Posterior cingulate gyrus (tissue), 11 donors: ENCODE data around the gene ATP6V1F.

Experiments
- DNase-seq, 10 donors: peaks; one replicate each; pipeline versions ENCODE4 v3.0.0 to v3.0.0-alpha.2; 2020 to 2021; ENCODE audit warnings: mixed read lengths in 3 of 10
- intact Hi-C: fragments of 100-400 bp; cut with DNase I; formaldehyde crosslinking; loops from one replicate; pipeline ENCODE4 v1.15.1; 2023

The ATP6V1F gene

DNA sequence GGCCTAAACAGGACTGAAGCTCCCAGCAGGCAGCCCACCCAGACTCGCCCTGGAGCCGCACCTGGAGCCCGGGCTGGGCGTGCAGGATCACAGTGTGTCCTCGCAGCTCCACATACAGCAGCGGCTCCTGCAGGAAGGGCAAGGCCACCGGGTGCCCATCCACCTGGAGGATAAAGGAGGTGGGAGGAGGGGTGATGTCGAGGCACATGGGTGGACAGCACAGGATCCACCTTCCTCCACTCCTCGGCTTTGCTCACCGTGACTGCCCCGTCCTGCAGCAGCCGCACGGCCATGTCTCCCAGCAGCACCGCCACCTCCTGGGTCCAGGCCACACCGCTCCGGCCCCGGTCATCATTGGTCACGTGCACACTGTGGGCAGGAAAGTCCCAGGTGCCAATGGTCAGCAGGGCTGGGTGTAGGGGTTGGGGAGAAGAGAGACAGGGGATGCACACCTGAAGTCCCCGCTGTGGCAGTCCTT lies 16.8 kb downstream of the ATP6V1F start:
- DNase-seq = peak in 3 of 10 donors; percentile 72 to 82 (median 82)
- intact Hi-C loops = no loop called here

DNA sequence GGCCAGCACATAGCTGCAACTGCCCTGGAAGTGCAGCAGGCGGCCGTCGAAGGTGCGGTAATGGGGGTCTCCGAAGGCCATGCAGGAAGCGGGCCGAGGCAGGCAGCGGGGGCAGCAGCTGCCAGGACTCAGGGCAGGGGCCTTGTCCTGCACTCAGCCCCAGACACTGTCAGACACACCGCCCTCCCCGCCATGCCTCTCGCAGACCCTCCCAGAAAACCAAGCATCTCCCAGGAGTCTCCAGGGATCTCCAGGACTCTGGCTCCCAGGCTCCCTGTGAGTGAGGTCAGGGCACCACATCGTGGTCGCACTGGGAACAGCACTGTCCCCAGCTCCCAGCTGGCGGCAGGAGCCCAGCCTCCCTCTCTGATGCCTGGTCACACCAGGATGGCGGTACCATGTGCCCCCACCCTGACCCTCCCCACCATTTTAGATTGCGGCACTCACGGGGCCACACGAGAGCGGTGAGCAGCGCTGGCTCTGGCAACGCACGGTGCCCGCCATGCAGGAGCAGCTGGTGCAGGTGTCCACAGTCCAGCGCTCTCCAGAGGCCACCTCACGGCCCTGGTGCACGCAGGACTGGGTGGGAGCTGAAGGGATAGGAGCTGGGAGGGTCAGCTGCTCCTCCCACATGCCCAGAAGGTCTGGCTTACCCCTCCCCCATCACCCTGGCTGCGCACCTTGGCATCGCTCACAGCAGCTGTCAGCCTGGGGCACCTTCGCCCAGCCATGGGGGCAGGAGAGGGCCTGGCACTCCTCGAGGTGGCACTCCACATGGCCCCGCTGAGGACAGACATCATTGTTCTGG lies 17.5 kb downstream of the ATP6V1F start:
- intact Hi-C loops = loop anchor here (5.0 kb wide), 3 partner anchors 88 to 453 kb away; partner anchors contain the start of genes CCDC136 and METTL2B
- peak; percentile 55 to 97 (median 78) for DNase-seq

DNA sequence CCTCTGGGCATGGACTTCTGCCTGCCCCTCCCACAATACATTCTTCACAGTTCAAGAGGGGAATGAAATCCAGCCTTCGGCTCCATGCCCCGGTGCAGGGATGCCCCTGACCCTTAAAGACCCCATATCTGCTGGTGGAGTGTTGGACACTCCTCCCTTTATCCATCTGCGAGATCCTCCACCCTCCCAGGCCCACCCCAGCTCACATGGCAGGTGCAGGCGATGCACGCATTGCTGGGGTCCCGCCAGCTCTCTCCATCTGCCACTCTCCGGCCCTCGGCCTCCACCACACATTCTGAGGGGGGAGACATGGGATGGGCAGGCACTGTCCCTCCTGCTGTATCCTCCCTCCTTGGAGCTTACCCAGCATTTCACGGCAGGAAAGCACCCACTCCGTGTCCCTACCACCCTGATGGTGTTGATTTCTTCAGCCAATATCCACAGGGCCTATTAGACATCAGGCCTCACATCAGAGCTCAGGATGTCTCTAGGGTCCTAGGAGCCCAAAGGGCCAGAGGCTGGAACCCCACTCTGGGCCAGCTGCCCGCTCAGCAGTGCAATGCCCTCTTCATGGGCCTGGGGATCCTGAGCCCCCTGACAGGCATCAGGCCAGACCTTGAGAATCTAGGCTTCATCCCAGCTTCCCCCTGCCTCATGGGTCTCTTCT lies 18.3 kb downstream of the ATP6V1F start:
- DNase-seq = peak in 3 of 10 donors; percentile 29 to 74 (median 67)
- intact Hi-C loops = loop anchor here (5.0 kb wide), 3 partner anchors 89 to 454 kb away; partner anchors contain the start of genes CCDC136 and METTL2B

DNA sequence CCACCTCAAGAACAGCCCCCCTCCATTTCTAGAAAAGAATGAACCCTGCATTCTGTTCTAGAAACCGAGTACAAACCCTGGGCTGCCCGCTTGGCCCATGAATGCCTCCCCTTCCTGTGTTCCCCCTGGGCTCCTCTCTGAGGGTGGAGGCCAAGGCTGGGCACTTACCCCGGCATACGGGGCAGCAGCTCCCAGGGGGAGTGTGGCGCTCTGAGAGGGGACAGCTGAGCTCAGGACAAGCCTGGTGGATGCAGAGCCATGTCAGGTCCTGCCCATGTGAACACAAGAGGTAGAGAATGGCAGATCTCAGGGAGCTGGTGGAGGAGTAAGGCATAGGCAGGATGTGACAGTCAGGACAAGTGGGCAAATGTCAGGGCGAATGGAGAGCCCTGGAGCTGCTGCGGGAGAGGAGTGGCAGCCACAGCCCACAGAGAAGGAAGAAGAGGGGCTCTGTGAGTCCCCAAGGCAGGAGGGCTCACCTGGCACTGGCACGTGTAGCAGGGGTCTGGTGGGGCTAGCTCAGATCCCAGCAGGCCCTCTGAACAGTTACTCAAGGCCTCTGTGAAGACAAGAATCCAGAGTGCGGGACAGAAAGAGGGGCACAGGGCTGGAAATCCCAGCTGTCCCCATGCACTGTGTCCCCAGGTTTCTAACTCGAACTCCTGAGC lies 18.9 kb downstream of the ATP6V1F start:
- DNase-seq = peak in 3 of 10 donors; percentile 20 to 78 (median 35)
- intact Hi-C loops = loop anchor here (2.0 to 5.0 kb wide), 4 partner anchors 89 to 454 kb away; partner anchors contain the start of genes CCDC136 and METTL2B

DNA sequence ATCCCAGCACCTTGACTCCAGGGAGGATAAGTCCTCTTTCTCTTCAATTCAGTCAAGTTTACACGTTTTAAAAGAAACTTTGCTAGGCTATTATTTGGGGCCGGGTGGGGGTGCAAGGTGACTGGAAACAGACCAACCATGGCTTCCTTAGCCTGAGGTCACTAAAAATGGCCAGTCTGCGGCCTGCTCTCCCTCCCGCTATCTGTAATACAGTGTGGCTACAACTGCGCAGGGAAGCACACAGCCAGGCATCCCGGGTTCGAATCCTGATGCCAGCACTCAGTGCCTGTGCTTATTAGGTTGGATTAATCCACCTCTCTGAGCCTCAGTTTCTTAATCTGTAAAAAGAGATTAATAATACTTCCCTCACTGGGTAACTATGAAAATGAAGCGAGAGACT lies 19.5 kb downstream of the ATP6V1F start:
- intact Hi-C loops = loop anchor here (2.0 to 5.0 kb wide), 4 partner anchors 90 to 455 kb away; partner anchors contain the start of genes CCDC136 and METTL2B
- peak in 3 of 10 donors; percentile 41 to 55 (median 50) for DNase-seq

DNA sequence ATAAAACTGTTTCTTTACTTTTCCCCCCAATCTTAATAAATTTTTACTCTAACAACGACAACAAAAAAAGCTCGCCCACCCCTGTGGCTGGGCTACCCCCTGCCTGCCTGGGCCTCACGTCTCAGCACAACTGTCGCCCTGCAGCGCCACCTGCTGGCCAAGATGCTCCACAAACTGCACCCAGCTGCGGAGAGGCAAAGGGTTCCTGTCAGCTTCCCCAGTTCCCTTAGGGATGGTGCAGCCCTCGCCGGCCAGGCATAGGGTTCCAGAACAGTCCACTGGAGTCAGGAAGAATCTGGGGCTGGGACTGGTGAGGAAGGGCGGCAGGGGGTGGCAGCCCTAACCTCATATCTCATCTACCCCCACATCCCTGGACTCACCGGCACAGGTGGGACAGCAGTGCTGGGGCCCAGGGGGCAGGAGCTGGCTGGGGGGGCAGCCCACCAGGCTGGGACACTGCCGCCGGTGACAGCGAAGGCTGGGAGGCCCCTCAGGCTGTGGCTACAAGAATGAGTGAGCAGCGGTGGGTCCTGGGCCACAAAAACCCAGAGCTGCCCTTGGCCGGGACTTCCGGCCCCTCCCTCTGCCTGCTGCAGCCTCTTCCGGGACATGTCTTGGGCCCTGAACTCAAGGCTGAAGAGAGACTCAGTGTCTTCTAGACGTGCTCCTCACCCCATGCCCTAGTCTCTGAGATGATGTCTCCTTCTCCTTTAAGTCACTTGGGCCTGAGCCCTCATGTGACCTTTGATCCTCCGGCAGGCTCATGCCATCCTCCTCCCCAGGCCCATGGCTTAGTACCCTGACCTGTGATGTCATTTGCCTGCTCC lies 21.2 kb downstream of the ATP6V1F start:
- DNase-seq = peak; percentile 72 to 97 (median 86)
- intact Hi-C loops = loop anchor here (2.0 to 5.0 kb wide), 4 partner anchors 92 to 457 kb away; partner anchors contain the start of genes CCDC136 and METTL2B

DNA sequence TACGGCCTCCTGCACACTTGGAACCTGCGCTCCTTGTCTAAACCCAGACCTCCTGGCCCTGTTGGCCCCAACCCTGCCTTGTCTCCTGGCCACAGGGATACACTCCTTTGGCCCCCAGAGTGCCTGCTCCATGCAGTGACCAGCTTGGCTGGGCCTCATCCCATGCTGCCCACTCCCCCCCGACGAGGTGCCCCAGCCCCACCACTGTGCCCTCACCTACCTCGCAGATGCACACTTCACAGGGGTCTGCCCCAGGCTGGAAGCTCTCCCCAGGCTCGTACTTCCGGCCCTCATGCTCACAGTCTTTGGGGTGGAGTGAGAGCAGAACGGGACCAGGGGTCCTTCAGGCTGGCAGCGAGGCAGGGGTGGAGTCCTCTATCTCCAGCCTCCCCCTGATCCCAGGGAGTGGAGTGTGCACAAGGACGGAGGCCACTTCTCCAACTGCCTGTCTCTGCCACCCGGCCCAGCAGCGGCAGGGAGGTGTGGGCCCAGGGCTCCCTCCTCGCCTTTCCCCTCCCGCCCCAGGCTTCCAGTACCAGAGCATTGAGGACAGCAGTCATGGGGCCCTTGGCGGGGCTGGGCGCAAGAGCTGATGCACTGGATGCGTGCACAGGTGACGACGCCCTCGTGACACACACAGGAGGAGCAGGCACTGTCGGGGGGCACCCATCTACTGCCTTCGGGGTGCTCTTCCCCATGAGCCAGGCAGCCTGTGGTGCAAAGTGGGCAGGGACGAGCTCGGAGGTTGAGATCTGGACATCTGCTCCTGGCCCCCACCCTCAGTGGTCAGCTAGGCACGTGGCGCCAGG lies 22.1 kb downstream of the ATP6V1F start:
- DNase-seq = peak in 4 of 10 donors; percentile 8 to 80 (median 62)
- intact Hi-C loops = loop anchor here (5.0 kb wide), 3 partner anchors 92 to 457 kb away; partner anchors contain the start of genes CCDC136 and METTL2B

DNA sequence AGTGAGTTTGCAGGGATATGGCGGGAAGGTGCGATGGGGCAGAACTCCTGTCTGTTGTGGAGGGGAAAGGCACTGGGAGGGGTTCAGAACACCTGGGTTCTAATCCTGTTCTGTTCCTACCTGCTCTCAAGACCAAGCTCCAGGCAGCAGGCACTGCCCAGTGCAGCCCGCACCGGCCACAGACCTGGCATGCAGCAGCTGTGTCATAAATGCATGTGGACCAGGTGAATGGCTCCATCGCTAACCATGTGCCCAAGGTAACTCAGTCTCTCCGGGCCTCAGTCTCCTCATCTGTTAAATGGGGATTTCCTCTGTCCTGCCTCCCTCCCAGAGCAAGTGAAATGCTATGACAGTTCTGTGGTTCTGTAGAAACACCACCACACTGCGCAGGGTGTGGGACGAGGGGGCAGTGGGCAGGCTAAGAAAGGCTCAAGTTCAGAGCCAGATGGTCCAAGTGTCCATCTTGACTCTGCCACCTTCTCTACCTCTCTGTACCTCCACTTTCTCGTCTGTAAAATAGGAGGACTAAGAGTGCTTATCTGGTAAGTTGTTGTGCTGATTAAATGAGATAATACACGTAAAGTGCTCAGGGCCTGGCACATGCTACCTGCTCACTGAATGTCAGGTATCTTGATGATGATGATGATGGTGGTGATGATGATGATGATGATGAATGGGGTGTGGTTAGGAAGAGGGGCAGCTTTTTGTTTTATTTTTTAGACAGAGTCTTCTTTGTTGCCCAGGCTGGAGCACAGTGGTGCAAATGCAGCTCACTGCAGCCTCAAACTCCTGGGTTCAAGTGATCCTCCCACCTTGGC lies 22.9 kb downstream of the ATP6V1F start:
- peak in 3 of 10 donors; percentile 1 to 65 (median 55) for DNase-seq
- intact Hi-C loops = no loop called here

DNA sequence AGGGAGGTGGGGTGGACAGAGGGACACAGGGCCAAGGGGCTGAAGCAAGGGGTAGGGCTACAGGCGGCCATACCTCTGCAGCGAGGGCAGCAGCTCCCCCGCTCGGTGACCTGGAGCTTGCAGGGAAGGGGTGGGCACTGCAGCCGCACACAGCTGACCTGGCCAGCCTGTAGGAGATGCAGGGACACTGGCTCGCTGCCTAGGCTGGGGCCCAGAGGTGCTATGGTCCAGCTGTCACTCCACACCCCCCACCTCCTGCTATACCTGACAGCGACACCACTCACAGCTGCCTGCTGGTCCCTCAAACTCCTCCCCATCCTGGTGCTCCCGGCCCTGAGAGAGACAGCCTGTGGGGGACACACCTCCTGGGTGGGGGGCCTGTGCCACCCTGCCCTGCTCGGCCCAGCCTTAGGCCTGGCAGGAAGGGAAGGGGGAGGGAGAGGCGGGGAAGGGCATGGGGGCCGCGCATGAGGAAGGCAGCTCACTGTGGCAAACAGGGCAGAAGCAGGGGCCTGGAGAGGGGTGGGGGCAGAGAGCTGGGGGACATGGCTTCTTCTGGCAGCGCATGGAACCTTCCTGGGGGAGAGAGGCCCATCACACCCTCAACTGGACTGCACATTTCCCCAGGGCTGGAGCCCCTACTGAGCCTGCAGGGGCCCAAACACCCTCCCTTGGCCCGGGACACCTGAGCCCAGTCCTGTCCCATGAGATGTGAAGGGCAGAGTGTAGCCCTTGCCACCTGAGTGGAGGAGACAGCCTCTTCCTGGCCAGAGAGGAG lies 23.9 kb downstream of the ATP6V1F start:
- intact Hi-C loops = no loop called here
- peak in 3 of 10 donors; percentile 32 to 62 (median 59) for DNase-seq

DNA sequence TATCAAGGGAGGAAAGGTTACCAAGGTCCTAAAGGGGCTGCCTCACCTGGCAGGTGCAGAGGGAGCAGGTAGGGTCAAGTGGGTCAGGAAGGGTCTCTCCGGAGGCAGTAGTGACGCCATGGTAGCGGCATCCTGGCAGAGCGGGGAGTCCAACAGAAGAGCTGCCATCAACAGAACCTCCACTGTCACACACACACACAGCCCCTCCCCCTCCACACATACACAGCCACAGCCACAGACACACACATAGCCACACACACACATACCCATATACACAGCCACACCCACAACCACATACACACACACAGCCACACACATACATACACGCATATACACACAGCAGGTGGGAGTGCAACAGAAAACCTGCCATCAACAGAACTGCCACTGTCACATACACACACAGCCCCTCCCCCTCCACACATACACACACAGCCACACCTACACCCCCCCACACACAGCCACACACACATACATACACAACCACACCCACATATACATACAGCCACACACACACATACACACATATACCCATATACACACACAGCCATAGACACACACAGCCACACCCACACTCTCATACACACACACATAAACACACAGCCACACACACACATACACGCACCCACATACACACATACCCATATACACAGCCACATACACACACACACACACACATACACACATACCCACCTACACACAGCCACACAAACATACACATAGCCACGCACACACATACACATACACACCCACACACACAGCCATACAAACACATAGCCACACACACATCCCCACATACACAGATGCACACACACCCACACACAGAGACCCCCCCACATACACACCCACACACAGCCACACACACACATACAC lies 24.7 kb downstream of the ATP6V1F start:
- DNase-seq = peak in 3 of 10 donors; percentile 24 to 62 (median 43)
- intact Hi-C loops = no loop called here

DNA sequence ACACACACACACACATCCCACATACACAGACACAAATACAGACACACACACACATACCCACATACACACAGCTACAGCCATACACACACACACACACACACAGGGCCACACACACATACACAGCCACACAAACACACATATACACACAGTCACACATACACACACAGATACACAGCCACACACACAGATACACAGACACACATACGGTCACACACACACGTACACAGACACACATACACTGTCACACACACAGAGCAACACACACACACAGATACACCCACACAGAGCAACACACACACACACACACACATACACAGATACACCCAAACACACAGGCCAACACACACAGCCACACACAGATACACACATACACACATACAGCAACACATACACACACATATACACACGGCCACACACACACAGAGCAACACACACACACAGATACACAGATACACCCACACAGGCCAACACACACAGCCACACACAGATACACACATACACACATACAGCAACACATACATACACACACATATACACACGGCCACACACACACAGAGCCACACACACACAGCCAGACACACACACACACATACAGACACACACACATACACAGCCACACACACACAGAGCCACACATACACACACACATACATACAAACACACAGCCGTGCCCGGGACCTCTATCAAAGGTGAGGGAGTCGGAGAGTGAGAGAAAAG lies 25.5 kb downstream of the ATP6V1F start:
- intact Hi-C loops = no loop called here
- DNase-seq = peak in 1 of 10 donors; percentile 15

DNA sequence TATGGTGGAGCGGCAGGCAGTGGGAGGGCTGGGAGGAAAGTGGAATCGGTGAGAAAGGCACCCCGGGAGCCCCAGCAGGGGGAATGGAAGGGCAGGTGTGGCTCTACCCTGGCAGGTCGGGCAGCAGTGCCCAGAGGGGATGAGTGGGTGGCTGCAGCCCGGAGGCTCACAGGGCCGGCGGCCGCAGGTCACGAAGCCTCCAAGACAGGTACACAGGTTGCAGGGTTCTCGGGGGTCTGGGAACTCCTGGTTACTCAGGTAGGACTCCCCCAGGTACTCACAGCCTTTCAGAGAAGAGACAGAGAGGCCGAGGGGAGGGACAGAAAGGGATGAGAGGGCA lies 26.1 kb downstream of the ATP6V1F start:
- peak in 2 of 10 donors; percentile 32 to 65 for DNase-seq
- intact Hi-C loops = no loop called here

DNA sequence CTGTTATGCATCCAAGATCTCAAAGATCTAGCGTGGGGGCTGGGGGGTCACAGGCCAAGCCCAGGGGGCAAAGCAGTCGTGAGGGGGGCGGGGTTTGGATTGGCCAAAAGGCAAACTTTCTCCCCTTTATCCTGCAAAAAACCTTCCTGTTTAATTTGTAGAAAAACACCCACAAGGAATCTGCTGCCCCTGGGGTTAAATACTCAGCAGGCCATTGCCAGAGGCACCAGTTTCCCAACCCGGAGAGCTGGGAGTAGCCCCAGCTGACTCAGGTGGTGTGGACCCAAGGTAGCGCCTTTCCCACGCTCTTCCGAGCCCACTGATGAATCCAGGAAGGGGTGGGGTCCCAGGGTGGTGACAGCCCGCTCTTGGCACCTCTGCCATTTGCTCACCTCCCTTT lies 26.5 kb downstream of the ATP6V1F start:
- peak in 2 of 10 donors; percentile 25 to 38 for DNase-seq
- intact Hi-C loops = no loop called here

DNA sequence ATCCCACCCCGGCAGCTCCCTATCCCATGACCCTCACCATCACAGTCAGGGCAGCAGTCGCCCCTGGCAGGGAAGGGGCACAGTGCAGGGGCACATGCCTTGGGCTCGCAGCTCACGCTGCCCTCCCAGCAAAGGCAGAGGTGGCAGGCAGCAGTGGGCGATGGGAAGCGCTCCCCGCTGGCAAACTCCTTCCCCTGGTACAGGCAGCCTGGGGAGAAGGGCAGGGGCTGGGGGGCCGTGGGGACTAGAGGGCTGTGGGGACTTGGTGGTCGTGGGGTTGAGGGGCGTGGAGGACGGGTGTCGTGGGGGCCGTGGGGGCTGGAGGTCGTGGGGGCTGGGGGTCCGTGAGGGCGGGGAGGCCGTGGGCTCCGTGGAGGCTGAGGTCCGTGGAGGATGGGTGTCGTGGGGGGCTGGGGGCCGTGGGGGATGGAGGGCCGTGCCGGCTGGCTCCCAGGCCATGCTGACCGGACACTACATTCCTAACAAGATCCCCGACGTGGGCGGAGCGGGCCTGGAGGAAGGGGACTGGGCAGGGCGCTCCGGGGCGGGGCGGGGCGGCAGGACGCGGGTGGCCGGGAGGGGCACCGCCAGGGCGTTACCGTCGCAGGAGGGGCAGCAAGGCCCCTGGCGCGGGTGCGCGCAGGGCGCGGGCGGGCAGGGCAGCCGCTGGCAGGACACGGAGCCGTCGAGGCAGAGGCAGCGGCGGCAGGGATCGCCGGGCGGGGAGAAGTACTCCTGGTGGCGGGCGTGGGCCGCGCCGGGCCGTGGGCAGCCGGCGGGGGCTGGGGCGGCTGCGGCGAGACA lies 27.9 kb downstream of the ATP6V1F start:
- intact Hi-C loops = no loop called here
- DNase-seq = peak in 4 of 10 donors; percentile 4 to 80 (median 54)
